ENCODE results near the gene DGCR8.

DGCR8 gene

DNA sequence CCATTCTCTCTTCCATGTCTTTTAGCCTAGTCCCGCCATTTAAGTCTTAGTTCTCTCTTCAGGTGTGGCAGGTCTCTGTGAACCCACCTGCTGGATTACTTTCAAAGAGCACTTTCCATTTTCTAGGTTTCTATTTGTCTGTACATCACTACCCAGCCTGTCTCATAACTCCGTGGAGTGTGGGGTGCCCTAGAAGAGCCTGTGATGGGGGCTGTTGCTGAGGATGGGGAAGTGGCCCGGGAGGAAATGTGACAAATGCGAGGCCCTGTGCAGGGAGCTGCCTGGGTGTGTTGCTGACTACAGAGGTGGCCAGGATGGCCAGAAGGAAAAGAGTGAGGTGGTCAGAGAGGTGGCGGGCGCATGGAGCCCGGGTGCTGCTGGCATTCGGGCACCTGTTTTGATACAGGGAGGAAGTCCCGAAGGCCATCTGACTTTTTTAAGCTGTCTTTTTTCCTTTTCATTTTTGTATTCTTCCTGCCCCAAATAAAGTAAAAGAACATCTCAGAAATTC, 10.7 kb downstream of the DGCR8 start:
- DNase-seq: no peak

DNA sequence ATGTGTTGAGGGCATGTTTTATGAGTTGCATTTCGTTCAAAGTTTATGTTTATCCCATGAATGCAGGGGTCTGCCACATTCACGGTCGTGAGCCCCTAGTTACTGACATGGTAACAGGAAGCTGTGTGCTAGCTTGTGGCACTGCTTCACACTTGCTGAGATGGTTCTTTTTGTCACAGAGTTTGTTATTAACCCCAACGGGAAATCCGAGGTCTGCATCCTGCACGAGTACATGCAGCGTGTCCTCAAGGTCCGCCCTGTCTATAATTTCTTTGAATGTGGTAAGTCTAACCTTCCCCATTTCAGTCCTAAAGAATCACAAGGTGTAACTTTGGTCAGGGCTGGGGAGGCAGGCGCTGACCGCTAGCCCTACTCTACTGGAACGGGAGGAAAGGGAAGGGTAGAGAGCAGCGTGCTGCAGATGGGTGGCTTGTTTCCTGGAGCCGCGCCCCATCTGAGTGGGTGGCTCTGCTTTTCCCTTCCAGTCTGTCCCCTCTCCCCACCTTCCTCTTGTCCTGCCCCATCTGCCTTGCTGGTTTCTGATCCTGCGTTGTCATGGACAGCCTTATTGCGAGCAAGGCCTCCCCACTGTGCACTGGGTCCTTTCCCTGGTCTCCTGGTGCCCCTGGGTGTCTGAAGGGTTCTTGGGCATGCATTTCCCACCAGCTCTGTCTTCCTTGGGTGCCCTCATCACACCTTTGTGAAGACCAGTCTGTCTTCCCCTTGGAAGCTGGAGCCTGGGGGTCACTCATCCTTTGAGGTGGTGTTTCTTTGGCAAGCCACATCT, 11.8 kb downstream of the DGCR8 start:
- no peak for DNase-seq

GRCh38 chr22:20092477-20092854, 12.4 kb downstream of the DGCR8 start:
- no peak for DNase-seq

GRCh38 chr22:20093418-20094196, 13.6 kb downstream of the DGCR8 start:
- DNase-seq: no peak

GRCh38 chr22:20094197-20094807, 14.3 kb downstream of the DGCR8 start:
- no peak for DNase-seq

GRCh38 chr22:20095521-20095920, 15.5 kb downstream of the DGCR8 start:
- DNase-seq: no peak

GRCh38 chr22:20096574-20097420, 16.8 kb downstream of the DGCR8 start:
- DNase-seq: no peak

- no peak for DNase-seq
Measured at GRCh38 chr22:20099099-20099711, 19.2 kb downstream of the DGCR8 start.

DNA sequence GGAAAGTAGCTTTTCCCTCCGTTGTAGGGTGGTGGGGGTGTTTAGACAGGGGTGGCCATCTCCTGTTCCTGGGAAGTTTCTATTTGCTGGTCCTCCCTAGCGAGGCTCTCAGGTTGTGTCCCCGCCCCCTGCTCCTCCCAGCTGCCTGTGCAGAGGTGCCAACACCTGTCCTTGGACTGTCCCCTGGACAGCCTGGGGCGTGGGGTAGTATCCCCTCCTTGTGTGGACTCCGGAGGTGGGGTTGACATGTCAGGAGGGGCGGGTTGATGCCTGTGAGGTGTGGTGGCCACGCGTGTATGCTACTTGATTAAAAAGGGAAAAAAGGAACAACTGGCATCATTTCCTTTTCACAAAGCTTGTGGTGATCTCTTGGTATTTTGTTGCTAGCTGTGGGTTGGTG, 21.6 kb downstream of the DGCR8 start:
- DNase-seq: no peak

- no peak for DNase-seq
Measured at GRCh38 chr22:20102203-20102780, 22.3 kb downstream of the DGCR8 start.

DNA sequence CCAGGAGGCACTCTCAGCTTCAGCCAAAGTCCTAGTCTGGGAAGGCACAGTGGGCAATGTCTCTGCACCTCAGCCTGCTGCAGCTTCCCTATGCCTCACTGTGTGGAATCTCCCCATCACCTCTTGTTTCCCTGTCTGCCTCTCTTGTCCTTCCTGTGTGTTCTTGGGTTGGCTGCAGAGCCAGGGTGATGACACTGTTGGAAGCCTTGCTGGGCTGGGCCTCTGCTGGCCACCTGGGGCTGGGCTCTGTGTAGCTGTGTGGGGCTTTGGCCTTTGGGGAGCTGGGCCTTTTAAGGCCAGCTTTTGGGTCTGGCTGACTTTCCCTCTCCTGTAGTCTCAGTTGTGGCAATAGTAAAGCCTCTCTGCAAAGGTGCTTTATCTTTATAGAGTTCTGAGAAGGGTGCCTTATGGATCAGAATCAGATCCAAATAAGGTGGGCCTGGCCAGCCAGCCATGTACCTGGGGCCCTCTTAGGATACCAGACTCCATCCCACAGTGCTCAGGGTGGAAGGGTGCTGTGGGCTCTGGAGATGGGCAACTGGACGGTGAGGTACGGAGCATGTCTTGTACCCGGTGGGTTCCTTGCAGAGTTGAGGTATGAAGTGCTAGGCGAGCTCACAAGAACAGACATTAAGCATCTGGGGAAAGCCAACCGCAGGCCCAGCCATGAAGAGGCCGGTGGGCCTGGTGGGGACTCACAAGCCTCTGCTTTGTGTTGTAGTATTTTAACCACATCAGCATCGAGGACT, 25.6 kb downstream of the DGCR8 start:
- no peak for DNase-seq

DNA sequence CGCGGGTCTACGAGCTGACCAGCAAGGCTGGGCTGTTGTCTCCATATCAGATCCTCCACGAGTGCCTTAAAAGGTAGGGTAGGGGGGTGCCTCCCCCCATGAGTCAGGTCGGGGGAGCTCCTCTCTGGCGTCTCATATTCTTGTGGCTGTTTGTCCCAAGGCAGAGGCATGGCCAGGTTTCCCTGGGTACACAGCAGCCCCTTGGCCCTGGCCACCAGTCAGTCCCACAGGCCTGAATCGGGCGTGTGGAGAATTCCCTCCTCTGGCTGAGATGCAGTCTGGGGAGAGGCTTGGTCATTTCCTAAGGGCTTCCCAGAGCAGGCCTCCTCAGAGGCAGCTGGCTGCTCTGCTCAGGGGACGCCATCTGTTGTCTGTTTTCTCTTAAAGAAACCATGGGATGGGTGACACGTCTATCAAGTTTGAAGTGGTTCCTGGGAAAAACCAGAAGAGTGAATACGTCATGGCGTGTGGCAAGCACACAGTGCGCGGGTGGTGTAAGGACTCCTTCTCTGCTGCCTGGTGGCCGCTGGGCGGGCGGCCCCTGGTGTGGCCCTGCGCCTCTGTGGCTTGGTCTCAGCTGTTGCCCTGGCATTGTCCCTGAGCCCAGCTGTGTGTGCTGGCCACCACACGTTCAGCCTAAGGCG, 26.3 kb downstream of the DGCR8 start:
- DNase-seq: no peak

DNA sequence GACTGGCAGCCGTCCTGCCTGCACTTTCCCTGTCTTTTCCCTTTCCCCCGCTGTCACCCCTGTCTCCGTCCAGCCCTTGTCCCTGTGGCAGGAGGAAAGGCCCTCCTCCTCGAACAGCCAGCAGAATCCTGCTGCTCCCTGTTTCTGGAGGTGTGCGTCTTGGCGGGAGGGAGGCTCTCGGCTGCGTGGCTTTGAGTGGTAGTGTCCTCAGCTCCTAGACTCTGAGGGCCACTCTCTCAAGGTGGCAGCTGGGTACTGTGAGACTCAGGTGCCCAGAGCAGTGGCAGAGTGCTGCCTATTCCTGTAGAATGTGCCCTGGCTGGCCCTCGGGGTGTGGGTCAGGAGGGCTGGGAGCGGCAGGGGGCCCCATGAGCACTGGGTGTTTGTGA, 26.8 kb downstream of the DGCR8 start:
- DNase-seq: no peak

GRCh38 chr22:20107471-20107901, 27.4 kb downstream of the DGCR8 start:
- no peak for DNase-seq

DNA sequence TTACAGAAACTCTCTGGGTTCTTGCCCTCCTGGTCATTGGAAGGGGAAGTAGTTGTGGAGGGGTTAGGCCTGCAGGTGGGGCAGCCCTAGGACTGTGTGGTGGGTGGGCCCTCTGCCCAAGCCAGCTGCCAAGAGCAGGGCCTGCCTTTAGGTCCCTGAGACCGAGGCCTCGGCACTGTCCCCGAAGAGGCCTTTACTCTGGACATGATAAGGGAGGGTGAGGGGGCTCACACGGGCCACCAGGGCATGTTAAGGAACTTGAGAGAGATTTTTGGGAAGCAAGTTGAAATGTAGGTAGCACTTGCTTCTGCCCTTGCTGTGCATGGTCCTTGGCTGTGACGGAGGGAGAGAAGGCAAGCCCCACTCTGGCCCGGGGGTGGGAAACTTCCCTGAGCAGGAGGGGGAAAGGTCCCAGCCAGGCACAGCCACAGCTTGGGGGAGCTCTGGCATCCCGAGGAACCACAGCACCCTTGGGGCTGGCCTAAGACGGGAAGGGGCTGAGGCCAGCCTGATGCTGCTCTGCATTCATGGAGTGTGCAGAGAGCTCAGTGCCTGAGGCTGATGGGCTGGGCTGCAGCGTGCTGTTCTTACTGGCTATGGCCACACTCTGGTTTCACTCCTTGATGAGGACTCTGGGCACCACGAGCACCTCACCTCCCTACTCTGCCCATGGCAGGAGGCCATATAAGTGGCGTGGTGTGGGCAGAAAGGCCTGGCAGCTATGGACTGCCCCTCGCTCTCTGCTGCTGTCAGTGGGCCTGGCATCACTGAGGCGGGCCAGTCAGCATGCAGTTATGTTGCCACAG, 28.1 kb downstream of the DGCR8 start:
- no peak for DNase-seq

DNA sequence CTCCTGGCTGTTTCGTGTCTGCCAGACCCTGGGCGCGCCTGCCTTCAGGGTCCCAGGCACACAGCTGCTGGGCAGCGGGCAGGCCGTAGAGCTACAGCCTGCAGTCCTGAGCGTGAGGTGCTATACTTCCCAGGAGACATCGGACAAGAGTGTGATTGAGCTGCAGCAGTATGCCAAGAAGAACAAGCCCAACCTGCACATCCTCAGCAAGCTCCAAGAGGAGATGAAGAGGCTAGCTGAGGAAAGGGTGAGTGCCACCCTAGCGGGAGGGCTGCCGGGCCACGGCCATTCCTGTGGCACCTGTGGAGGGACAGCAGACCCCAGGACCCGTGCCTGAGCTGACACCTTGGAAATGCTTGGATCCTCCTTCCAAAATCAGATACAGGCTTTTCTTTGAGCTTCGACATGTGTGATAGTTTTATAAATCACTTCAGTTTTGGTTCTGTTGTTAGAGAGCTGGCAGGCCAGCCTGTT, 28.8 kb downstream of the DGCR8 start:
- no peak for DNase-seq

- no peak for DNase-seq
Measured at GRCh38 chr22:20109411-20110358, 29.6 kb downstream of the DGCR8 start.

DNA sequence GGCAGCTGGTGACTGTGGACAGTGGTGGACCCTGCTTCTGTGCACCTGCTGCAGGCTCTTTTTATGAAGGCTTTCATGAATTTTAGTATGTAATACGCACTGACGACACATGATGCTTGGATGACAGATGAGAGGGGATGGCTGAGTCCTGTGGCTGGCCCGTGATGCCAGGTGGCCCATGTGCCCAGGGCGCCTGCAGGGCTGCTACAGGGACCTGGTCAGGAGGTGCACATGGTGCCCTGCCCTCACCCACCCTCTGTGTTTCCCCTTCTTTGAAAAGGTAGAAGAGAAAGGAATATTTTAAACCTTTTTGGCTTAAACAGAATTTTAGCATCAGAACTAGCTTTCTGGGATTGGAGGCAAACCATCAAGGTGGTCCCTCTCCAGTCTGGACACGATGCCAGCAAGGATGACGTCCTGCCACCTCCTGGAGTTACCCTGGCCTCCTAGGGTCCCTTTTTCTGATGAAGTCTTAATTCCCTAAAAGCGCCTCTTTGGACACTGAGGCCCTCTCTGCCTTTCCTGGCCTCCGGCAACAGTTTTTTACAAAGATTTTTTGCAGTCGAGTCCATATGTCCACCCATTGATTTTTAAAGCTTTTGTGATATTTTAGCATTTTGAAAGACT, 30.4 kb downstream of the DGCR8 start:
- no peak for DNase-seq

Data from T-helper 1 cell (primary cell).